ENCODE results near the gene IER3. TPM values are rescaled to one million over a fixed set of nuclear protein-coding genes. Genes with fewer than 3 reads are reported as not detected.

IER3 gene
- total and polyA plus RNA-seq, 2 of the 13 experiments (the other 11 are each of a cell fraction or from before 2014, with no cell fraction given): 51.1 to 131 TPM

DNA sequence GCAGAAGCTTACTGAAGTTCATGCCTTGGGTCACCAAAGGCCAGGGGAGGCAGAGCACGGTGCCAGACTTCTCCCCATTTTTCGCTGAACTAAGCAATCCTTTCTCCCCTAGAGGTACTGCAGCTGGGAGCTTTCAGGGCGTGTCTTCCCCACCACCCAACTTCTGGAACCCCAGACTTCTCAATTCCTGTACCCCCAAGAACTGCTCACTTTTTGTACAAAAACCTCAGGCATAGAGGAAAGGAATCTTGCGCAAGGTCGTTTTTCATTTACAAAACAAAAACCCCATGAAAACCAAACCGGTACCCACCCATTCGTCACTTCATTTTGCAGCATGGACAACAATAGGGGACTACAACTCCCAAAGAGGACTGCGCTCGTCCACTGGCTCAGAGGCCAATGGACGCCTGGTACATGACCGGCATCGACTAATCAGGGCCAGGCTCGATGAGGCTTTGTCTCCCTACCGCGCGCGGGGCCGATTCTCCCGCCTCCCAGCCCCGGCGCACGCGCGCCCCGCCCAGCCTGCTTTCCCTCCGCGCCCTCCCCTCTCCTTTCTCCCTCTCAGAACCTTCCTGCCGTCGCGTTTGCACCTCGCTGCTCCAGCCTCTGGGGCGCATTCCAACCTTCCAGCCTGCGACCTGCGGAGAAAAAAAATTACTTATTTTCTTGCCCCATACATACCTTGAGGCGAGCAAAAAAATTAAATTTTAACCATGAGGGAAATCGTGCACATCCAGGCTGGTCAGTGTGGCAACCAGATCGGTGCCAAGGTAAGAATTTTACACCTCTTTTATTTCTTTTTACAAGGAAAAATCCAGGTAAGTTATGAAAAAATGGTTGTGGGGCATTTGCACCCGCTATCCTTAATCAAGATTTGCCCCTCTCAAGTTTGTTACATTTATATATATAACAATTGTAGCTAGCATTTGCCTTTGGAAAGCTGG, 24.3 kb downstream of the IER3 start, which contains the start of gene TUBB (continued):
- TF ChIP-seq CBX1 (IDR thresholded peaks at IDR 0.05; ENCODE audit: low read depth) (peak; percentile 61), NCOA5 (CRISPR knock-in tag; IDR thresholded peaks at IDR 0.05) (no peak), THYN1 (CRISPR knock-in tag; IDR thresholded peaks at IDR 0.05; ENCODE audit: borderline replicate concordance, low read depth) (no peak), ZBTB8A (CRISPR knock-in tag; IDR thresholded peaks at IDR 0.05; ENCODE audit: borderline replicate concordance, low read depth) (no peak), EEA1 (CRISPR knock-in tag; IDR thresholded peaks at IDR 0.05; ENCODE audit: borderline replicate concordance) (no peak), SCMH1 (CRISPR knock-in tag; IDR thresholded peaks at IDR 0.05; ENCODE audit: borderline replicate concordance) (no peak), HNRNPK (IDR thresholded peaks at IDR 0.05; ENCODE audit: low read depth, low read length, poor library complexity, severe bottlenecking) (no peak), ADNP (CRISPR knock-in tag; IDR thresholded peaks at IDR 0.05) (no peak), SIN3A (IDR thresholded peaks at IDR 0.05; ENCODE audit: borderline replicate concordance, low read depth, low read length) (peak; percentile 67; the same call in 1 of the 2 replicates), HNRNPL (IDR thresholded peaks at IDR 0.05; ENCODE audit: low read depth, low read length) (no peak), YEATS2 (CRISPR knock-in tag; IDR thresholded peaks at IDR 0.05; ENCODE audit: borderline replicate concordance) (peak; percentile 84), ZMYM3 (CRISPR knock-in tag; IDR thresholded peaks at IDR 0.05) (0 out of 2 replicates have a peak, but pooled peaks have one; percentile 19), ZNF496 (CRISPR knock-in tag; IDR thresholded peaks at IDR 0.05; ENCODE audit: insufficient replicate concordance) (no peak), IRF2 (CRISPR knock-in tag; IDR thresholded peaks at IDR 0.05) (peak; percentile 88), DZIP1 (CRISPR knock-in tag; IDR thresholded peaks at IDR 0.05) (no peak), TAF1 (CRISPR knock-in tag; IDR thresholded peaks at IDR 0.05) (peak; percentile 97), ZKSCAN5 (CRISPR knock-in tag; IDR thresholded peaks at IDR 0.05) (0 out of 2 replicates have a peak, but pooled peaks have one; percentile 39), GFI1 (CRISPR knock-in tag; IDR thresholded peaks at IDR 0.05; ENCODE audit: borderline replicate concordance) (peak; percentile 39; the same call in 1 of the 2 replicates), MTA1 (CRISPR knock-in tag; IDR thresholded peaks at IDR 0.05; ENCODE audit: borderline replicate concordance) (no peak)
- TF ChIP-seq, protein P1, sequence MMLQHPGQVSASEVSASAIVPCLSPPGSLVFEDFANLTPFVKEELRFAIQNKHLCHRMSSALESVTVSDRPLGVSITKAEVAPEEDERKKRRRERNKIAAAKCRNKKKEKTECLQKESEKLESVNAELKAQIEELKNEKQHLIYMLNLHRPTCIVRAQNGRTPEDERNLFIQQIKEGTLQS (CRISPR knock-in tag; IDR thresholded peaks at IDR 0.05): no peak
- TF ChIP-seq, protein P2, sequence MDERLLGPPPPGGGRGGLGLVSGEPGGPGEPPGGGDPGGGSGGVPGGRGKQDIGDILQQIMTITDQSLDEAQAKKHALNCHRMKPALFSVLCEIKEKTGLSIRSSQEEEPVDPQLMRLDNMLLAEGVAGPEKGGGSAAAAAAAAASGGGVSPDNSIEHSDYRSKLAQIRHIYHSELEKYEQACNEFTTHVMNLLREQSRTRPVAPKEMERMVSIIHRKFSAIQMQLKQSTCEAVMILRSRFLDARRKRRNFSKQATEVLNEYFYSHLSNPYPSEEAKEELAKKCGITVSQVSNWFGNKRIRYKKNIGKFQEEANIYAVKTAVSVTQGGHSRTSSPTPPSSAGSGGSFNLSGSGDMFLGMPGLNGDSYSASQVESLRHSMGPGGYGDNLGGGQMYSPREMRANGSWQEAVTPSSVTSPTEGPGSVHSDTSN (CRISPR knock-in tag; IDR thresholded peaks at IDR 0.05): no peak
- TF ChIP-seq, protein P3, sequence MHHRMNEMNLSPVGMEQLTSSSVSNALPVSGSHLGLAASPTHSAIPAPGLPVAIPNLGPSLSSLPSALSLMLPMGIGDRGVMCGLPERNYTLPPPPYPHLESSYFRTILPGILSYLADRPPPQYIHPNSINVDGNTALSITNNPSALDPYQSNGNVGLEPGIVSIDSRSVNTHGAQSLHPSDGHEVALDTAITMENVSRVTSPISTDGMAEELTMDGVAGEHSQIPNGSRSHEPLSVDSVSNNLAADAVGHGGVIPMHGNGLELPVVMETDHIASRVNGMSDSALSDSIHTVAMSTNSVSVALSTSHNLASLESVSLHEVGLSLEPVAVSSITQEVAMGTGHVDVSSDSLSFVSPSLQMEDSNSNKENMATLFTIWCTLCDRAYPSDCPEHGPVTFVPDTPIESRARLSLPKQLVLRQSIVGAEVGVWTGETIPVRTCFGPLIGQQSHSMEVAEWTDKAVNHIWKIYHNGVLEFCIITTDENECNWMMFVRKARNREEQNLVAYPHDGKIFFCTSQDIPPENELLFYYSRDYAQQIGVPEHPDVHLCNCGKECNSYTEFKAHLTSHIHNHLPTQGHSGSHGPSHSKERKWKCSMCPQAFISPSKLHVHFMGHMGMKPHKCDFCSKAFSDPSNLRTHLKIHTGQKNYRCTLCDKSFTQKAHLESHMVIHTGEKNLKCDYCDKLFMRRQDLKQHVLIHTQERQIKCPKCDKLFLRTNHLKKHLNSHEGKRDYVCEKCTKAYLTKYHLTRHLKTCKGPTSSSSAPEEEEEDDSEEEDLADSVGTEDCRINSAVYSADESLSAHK (CRISPR knock-in tag; IDR thresholded peaks at IDR 0.05; ENCODE audit: borderline replicate concordance): no peak
